MM.1S (cell line): ENCODE measurements around the gene TLE5.

Source experiments
- DNase-seq: peaks from one replicate; pipeline ENCODE4 v3.0.0-alpha.2; 2015
- H2AFZ ChIP-seq: fragments of 300-600 bp; sonication (generic); 2 replicates; pipeline ENCODE4 v1.6.0; 2016; ENCODE audit warnings: antibody characterized with exemption, low read length
- H3F3A ChIP-seq: fragments of 300-600 bp; sonication (generic); 2 replicates; pipeline ENCODE4 v1.6.1; 2016; ENCODE audit warnings: mild to moderate bottlenecking, antibody characterized with exemption, low read length, moderate library complexity, mixed read lengths; ENCODE audit not compliant: insufficient read depth
- H3K27ac ChIP-seq: fragments of 300-600 bp; sonication (generic); 2 replicates; pipeline ENCODE4 v1.5.1; 2016; ENCODE audit warnings: mild to moderate bottlenecking, low read length
- H3K27me3 ChIP-seq: fragments of 300-600 bp; sonication (generic); replicated peaks from 2 replicates; pipeline ENCODE4 v1.6.0; 2016; ENCODE audit warnings: low read length; ENCODE audit not compliant: insufficient read depth
- H3K36me3 ChIP-seq: fragments of 300-600 bp; sonication (generic); replicated peaks from 2 replicates; pipeline ENCODE4 v1.6.1; 2016; ENCODE audit warnings: mild to moderate bottlenecking, low read length, mixed read lengths; ENCODE audit not compliant: insufficient read depth
- H3K4me1 ChIP-seq: fragments of 300-600 bp; sonication (generic); 2 replicates; pipeline ENCODE4 v1.6.1; 2016; ENCODE audit warnings: low read length, mixed read lengths
- H3K4me2 ChIP-seq: fragments of 300-600 bp; sonication (generic); 2 replicates; pipeline ENCODE4 v1.6.0; 2016; ENCODE audit warnings: low read depth, low read length
- H3K4me3 ChIP-seq: fragments of 300-600 bp; sonication (generic); 2 replicates; pipeline ENCODE4 v1.5.1; 2016; ENCODE audit warnings: low read length, mixed read lengths
- H3K79me2 ChIP-seq: fragments of 300-600 bp; sonication (generic); 2 replicates; pipeline ENCODE4 v1.6.1; 2016; ENCODE audit warnings: mixed run types, low read length, mixed read lengths
- H3K9ac ChIP-seq: fragments of 300-600 bp; sonication (generic); 2 replicates; pipeline ENCODE4 v1.6.1; 2016; ENCODE audit warnings: low read length, mixed read lengths
- H3K9me2 ChIP-seq: fragments of 300-600 bp; sonication (generic); replicated peaks from 2 replicates; pipeline ENCODE4 v1.6.1; 2016; ENCODE audit warnings: mild to moderate bottlenecking, low read length, mixed read lengths; ENCODE audit not compliant: insufficient read depth
- H3K9me3 ChIP-seq: fragments of 300-600 bp; sonication (generic); replicated peaks from 2 replicates; pipeline ENCODE4 v1.6.1; 2016; ENCODE audit warnings: mild to moderate bottlenecking, low read length, mixed read lengths; ENCODE audit not compliant: insufficient read depth
- H4K20me1 ChIP-seq: fragments of 300-600 bp; sonication (generic); 2 replicates; pipeline ENCODE4 v1.6.1; 2016; ENCODE audit warnings: mild to moderate bottlenecking, low read length, moderate library complexity, mixed read lengths; ENCODE audit not compliant: insufficient read depth
- EZH2 ChIP-seq: fragments of 300-600 bp; sonication (generic); optimal IDR thresholded peaks from 2 replicates; pipeline ENCODE3; 2017; ENCODE audit warnings: low read depth, mild to moderate bottlenecking, antibody characterized with exemption, low read length, mixed read lengths
- EZH2phosphoT487 ChIP-seq: fragments of 300-600 bp; sonication (generic); IDR thresholded peaks from 2 replicates; pipeline ENCODE4 v1.6.1; 2018; ENCODE audit warnings: antibody characterized with exemption, low read length
- TF ChIP-seq, protein P1 (sequence below): fragments of 300-600 bp; sonication (generic); IDR thresholded peaks from 2 replicates; pipeline ENCODE4 v1.5.1; 2016; ENCODE audit warnings: antibody characterized with exemption, low read length, mixed read lengths

The TLE5 gene

DNA sequence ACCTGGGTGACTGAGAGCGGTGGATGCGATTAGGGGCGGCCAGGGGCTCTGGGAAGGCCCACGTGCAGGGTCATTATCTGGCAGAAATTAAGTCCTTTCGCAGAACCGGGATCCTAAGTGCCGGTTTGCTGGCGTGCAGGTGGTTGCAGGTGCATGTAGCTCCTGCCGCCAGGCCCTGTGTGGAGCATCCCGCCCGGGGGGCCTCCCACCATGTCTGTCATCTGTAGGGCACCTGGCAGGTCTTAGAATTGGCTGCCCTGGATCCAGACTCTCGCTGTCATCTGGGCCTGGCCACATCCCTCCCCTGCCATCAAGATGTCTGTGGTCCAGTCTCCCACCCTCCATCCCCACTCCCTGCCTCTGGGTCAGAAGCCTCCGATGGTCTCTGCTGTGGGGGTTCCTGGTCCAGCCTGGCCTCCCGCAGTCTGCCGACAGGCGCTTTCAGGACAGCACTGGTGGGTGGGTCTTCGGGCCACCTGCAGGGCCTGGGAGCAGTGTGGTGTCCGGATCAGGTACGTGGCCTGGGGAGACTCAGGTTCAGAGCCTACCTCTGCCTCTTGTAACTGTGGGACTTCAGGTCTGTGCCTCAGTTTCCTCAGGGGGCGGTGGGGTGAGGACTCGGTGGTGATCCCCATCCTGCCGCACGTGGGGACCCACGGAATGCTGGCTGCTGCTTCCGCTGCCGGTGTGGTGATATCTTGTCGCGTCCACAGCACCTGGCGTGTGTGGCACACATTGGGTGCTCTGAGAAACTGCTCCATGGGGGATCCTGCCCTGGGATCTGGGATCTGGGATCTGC, 37.3 kb upstream of the TLE5 start:
- Histone ChIP-seq H3F3A (no peaks in the 10 kb centered on the region), H3K9me2 (no peaks in the 10 kb centered on the region), H3K36me3 (no peaks in the 10 kb centered on the region), H3K27me3 (peaks cover 83% of the 10 kb centered on the region), H3K4me2 (no peak overlapping the region), H4K20me1 (no peaks in the 10 kb centered on the region), H3K27ac (no peak overlapping the region), H3K4me1 (0 out of 2 replicates have a peak, but pooled peaks cover 4% of the 10 kb centered on the region), H3K79me2 (no peaks in the 10 kb centered on the region), H2AFZ (no peak overlapping the region), H3K9me3 (no peaks in the 10 kb centered on the region), H3K9ac (no peak overlapping the region), H3K4me3 (no peak overlapping the region)
- peak; percentile 14 for TF ChIP-seq EZH2
- TF ChIP-seq, protein P1, sequence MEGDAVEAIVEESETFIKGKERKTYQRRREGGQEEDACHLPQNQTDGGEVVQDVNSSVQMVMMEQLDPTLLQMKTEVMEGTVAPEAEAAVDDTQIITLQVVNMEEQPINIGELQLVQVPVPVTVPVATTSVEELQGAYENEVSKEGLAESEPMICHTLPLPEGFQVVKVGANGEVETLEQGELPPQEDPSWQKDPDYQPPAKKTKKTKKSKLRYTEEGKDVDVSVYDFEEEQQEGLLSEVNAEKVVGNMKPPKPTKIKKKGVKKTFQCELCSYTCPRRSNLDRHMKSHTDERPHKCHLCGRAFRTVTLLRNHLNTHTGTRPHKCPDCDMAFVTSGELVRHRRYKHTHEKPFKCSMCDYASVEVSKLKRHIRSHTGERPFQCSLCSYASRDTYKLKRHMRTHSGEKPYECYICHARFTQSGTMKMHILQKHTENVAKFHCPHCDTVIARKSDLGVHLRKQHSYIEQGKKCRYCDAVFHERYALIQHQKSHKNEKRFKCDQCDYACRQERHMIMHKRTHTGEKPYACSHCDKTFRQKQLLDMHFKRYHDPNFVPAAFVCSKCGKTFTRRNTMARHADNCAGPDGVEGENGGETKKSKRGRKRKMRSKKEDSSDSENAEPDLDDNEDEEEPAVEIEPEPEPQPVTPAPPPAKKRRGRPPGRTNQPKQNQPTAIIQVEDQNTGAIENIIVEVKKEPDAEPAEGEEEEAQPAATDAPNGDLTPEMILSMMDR, result no peak
- DNase-seq, result no peak

DNA sequence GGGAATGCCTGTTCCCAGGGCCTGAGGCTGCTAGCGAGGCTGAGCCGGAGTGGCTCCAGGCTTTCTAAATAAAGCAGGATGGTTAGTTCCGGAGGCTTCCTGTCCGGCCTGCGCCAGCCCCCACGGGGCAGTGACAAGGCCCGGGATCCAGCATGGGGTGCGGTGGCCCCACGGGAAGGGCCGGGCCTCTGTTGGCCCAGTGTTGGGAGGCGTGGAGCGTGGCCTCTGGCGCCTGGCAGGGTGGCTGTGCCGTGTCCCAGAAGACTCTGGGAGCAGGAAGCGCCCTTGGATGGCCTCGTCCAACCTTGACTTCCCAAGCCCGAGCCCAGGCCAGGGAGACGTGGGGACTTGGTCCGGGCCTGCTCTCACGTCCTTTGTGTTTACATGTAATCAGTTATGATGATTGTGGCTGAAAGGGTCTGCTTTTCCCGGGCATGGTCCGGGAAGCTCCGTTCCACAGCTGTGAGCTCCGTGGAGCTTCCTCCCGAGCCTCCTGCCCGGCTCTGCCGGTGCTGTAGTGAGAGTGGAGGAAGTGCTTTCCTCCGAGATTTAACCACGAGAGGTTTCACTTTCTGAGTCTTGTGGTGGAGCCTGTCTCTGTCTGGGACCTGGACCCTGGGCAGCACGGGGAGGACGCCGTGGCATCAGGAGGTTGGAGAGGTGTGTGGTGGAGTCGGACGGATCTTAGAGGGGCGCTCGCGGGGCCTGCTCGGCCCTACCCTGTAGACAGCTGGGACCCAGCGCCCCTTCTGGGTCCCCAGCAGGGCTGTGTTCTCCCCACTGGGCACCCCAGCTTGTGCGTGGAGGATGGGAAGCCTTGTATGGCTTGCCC, 36.4 kb upstream of the TLE5 start:
- no peak overlapping the region for H3K9ac ChIP-seq
- no peaks in the 10 kb centered on the region for H4K20me1 ChIP-seq
- no peak overlapping the region for H2AFZ ChIP-seq
- no peak for DNase-seq
- H3K9me2 ChIP-seq, result no peaks in the 10 kb centered on the region
- no peak overlapping the region for H3K4me3 ChIP-seq
- TF ChIP-seq EZH2 (peak; percentile 19), EZH2phosphoT487 (no peak)
- H3K4me1 ChIP-seq, result 0 out of 2 replicates have a peak, but pooled peaks cover 4% of the 10 kb centered on the region
- peaks cover 84% of the 10 kb centered on the region for H3K27me3 ChIP-seq
- no peak overlapping the region for H3K27ac ChIP-seq
- H3F3A ChIP-seq, result no peaks in the 10 kb centered on the region
- no peaks in the 10 kb centered on the region for H3K36me3 ChIP-seq
- H3K79me2 ChIP-seq, result no peaks in the 10 kb centered on the region
- peak overlapping the region; percentile 21; the same call in 1 of the 2 replicates for H3K4me2 ChIP-seq
- H3K9me3 ChIP-seq, result no peaks in the 10 kb centered on the region

DNA sequence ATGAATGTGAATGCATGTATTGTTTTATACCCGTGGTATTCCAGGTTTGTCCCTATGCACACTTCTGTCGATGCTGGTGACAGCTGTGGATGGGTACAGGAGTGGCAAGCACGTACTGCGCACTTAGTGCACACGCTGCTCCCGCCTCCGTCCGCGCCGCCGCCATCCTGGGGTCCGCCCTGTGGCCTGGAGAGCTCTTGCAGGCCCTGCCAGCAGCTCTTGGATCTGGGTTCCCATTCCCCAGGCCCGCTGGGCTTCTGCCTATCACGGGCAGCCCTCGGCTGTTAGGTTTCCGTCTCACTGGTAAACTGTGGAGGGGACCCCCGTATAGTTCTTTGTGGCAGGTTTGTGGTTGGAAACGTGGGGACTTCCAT, 35.8 kb upstream of the TLE5 start:
- Histone ChIP-seq H3K4me1 (0 out of 2 replicates have a peak, but pooled peaks cover 4% of the 10 kb centered on the region), H3K27me3 (peaks cover 84% of the 10 kb centered on the region), H3K4me2 (no peak overlapping the region), H2AFZ (no peak overlapping the region), H3K36me3 (no peaks in the 10 kb centered on the region), H3K27ac (no peak overlapping the region), H3F3A (no peaks in the 10 kb centered on the region), H3K9ac (no peak overlapping the region), H3K79me2 (no peaks in the 10 kb centered on the region), H3K9me2 (no peaks in the 10 kb centered on the region), H4K20me1 (no peaks in the 10 kb centered on the region), H3K9me3 (no peaks in the 10 kb centered on the region), H3K4me3 (no peak overlapping the region)
- no peak for TF ChIP-seq EZH2
- no peak for TF ChIP-seq EZH2phosphoT487
- TF ChIP-seq, protein P1, result no peak
- DNase-seq, result no peak
